ENCODE measurements around the gene ADAM10. TPM values are rescaled to one million over a fixed set of nuclear protein-coding genes. Genes with fewer than 3 reads are reported as not detected.

The ADAM10 gene
- polyA plus RNA-seq, 1 of the 3 experiments (the other 2 are of a cell fraction): 83.5 TPM

- H3K9ac ChIP-seq: no peak overlapping the region
- 81% methylated on average over 7 of the region's 9 CpGs for WGBS (ENCODE audit: low lambda C conversion rate)
- no peak overlapping the region for H3K4me2 ChIP-seq
Observed at GRCh38 chr15:58546066-58546591, 203.4 kb downstream of the ADAM10 start.

More at GRCh38 chr15:58546066-58546591, 203.4 kb downstream of the ADAM10 start:
- Histone ChIP-seq H3F3A (replicated peaks; ENCODE audit: insufficient read depth) (peaks cover 20% of the 10 kb centered on the region), H3K36me3 (replicated peaks in 1 of 2; ENCODE audit: control insufficient read depth in 1 of 2, insufficient read depth in 2 of 2, low read length in 1 of 2) (no peaks in the 10 kb centered on the region), H3K79me2 (ENCODE audit: insufficient read depth) (no peaks in the 10 kb centered on the region), H3K27me3 (ENCODE audit: insufficient read depth) (no peaks in the 10 kb centered on the region), H2AFZ (ENCODE audit: low read depth) (no peak overlapping the region), H3K9me3 (no peaks in the 10 kb centered on the region), H4K20me1 (ENCODE audit: insufficient read depth) (no peaks in the 10 kb centered on the region), H3K4me1 (ENCODE audit: control insufficient read depth in 1 of 2, insufficient read depth in 2 of 2, low read depth in 1 of 2, low read length in 1 of 2) (peaks cover 17% of the 10 kb centered on the region in 2 experiments; a peak in 2 of 4 replicates), H3K27ac (ENCODE audit: low read depth in 2 of 2, low read length in 1 of 2) (0 out of 4 replicates have a peak overlapping the region, but pooled peaks of 1 of the 2 experiments have one; percentile 89), H3K9me2 (no peaks in the 10 kb centered on the region), H3K4me3 (ENCODE audit: low read depth in 2 of 2, low read length in 1 of 2) (no peak overlapping the region)
- TF ChIP-seq EZH2phosphoT487 (IDR thresholded peaks at IDR 0.05; ENCODE audit: borderline replicate concordance, low read depth) (no peak), RFX5 (IDR thresholded peaks at IDR 0.05; ENCODE audit: low read length) (no peak), RCOR1 (IDR thresholded peaks at IDR 0.05; ENCODE audit: low read length) (no peak), TAF1 (IDR thresholded peaks at IDR 0.05; ENCODE audit: borderline replicate concordance, low read depth, low read length) (no peak), POLR2AphosphoS5 (IDR thresholded peaks at IDR 0.05; ENCODE audit: low read depth, low read length) (no peak), FOXM1 (IDR thresholded peaks at IDR 0.05; ENCODE audit: low read depth) (no peak), MEF2A (IDR thresholded peaks at IDR 0.05; ENCODE audit: borderline replicate concordance, low read depth) (no peak), CTCF (IDR thresholded peaks at IDR 0.05) (no peak), REST (IDR thresholded peaks at IDR 0.05; ENCODE audit: low read depth, low read length) (no peak), SMC3 (IDR thresholded peaks at IDR 0.05; ENCODE audit: low read depth, low read length) (no peak), TEAD4 (IDR thresholded peaks at IDR 0.05; ENCODE audit: borderline replicate concordance, insufficient read depth) (no peak), EP300 (IDR thresholded peaks at IDR 0.05; ENCODE audit: borderline replicate concordance in 1 of 2, low read depth in 1 of 2, low read length in 1 of 2) (no peak), TCF12 (IDR thresholded peaks at IDR 0.05) (no peak)
- DNase-seq: no peak
- ChIA-PET POLR2A (no interaction called here), CTCF (interaction anchor here (1.1 kb wide), 1 partner anchor 225 kb away, joined by 4 read pairs; the partner anchor contains the start of gene MINDY2)

All from SK-N-SH (cell line).